ENCODE measurements around the gene SCMH1.
"Not testable (repeated sequence)": the region's sequence is repeated elsewhere in the genome, so short reads cannot be mapped to it uniquely, and the experiment has no call there.

SCMH1 gene

GRCh38 chr1:41249319-41249718, 7.2 kb upstream of the SCMH1 start:
- no peak for DNase-seq (ENCODE audit: low spot score)

- no peak for DNase-seq (ENCODE audit: low spot score)
These were observed 4.5 kb upstream of the SCMH1 start for GRCh38 chr1:41246568-41246967.

GRCh38 chr1:41245659-41246058, 3.6 kb upstream of the SCMH1 start:
- DNase-seq (ENCODE audit: low spot score), result no peak

GRCh38 chr1:41243079-41243385, 926 bp upstream of the SCMH1 start:
- no peak for DNase-seq (ENCODE audit: low spot score)

- DNase-seq (ENCODE audit: low spot score), result no peak
These were observed 404 bp upstream of the SCMH1 start for GRCh38 chr1:41242342-41243078.

GRCh38 chr1:41241354-41241748, 755 bp downstream of the SCMH1 start:
- no peak for DNase-seq (ENCODE audit: low spot score)

- no peak for DNase-seq (ENCODE audit: low spot score)
These were observed 1.2 kb downstream of the SCMH1 start for GRCh38 chr1:41240781-41241353.

- no peak for DNase-seq (ENCODE audit: low spot score)
These were observed 2.0 kb downstream of the SCMH1 start for GRCh38 chr1:41239988-41240610.

GRCh38 chr1:41238311-41238988, 3.7 kb downstream of the SCMH1 start:
- DNase-seq (ENCODE audit: low spot score), result no peak

- DNase-seq (ENCODE audit: low spot score), result no peak
These were observed 5.3 kb downstream of the SCMH1 start for GRCh38 chr1:41236781-41237180.

- DNase-seq (ENCODE audit: low spot score), result no peak
These were observed 6.2 kb downstream of the SCMH1 start for GRCh38 chr1:41235893-41236292.

GRCh38 chr1:41233708-41234107, 8.4 kb downstream of the SCMH1 start:
- no peak for DNase-seq (ENCODE audit: low spot score)

GRCh38 chr1:41232305-41232704, 9.8 kb downstream of the SCMH1 start:
- no peak for DNase-seq (ENCODE audit: low spot score)

GRCh38 chr1:41230656-41231055, 11.4 kb downstream of the SCMH1 start:
- DNase-seq (ENCODE audit: low spot score), result no peak

GRCh38 chr1:41229219-41229618, 12.9 kb downstream of the SCMH1 start:
- not testable (repeated sequence) for DNase-seq (ENCODE audit: low spot score)

GRCh38 chr1:41226815-41227434, 15.2 kb downstream of the SCMH1 start:
- no peak for DNase-seq (ENCODE audit: low spot score)

GRCh38 chr1:41225495-41225894, 16.6 kb downstream of the SCMH1 start:
- DNase-seq (ENCODE audit: low spot score), result no peak

- DNase-seq (ENCODE audit: low spot score), result no peak
These were observed 19.6 kb downstream of the SCMH1 start for GRCh38 chr1:41222496-41222895.

GRCh38 chr1:41221995-41222394, 20.1 kb downstream of the SCMH1 start:
- no peak for DNase-seq (ENCODE audit: low spot score)

GRCh38 chr1:41218152-41218551, 24.0 kb downstream of the SCMH1 start:
- DNase-seq (ENCODE audit: low spot score), result no peak

GRCh38 chr1:41217441-41217840, 24.7 kb downstream of the SCMH1 start:
- DNase-seq (ENCODE audit: low spot score), result no peak

- DNase-seq (ENCODE audit: low spot score), result no peak
These were observed 26.5 kb downstream of the SCMH1 start for GRCh38 chr1:41215623-41216022.

- DNase-seq (ENCODE audit: low spot score), result no peak
These were observed 28.8 kb downstream of the SCMH1 start for GRCh38 chr1:41213341-41213740.
